Neural progenitor cell (in vitro differentiated cells): ENCODE data around the gene SPARCL1.
"Not testable (repeated sequence)": the region's sequence is repeated elsewhere in the genome, so short reads cannot be mapped to it uniquely, and the experiment has no call there.

Experiments used
- CTCF ChIP-seq: fragments of 200-600 bp; sonication (generic); IDR thresholded peaks from 2 replicates; pipeline ENCODE4 v1.5.1; 2017; ENCODE audit warnings: antibody characterized with exemption, mild to moderate bottlenecking
- EZH2 ChIP-seq: fragments of 200-600 bp; sonication (generic); IDR thresholded peaks from 2 replicates; pipeline ENCODE4 v1.6.1; 2017; ENCODE audit warnings: antibody characterized with exemption, mild to moderate bottlenecking, moderate library complexity
- EZH2phosphoT487 ChIP-seq: fragments of 200-600 bp; sonication (generic); IDR thresholded peaks from 2 replicates; pipeline ENCODE4 v1.6.1; 2017; ENCODE audit warnings: antibody characterized with exemption

- TF ChIP-seq CTCF, EZH2, EZH2phosphoT487: not testable (repeated sequence)
Observed at GRCh38 chr4:87483247-87483646, 45.9 kb downstream of the SPARCL1 start.
